ENCODE measurements around the gene TIE1. TPM values are rescaled to one million over a fixed set of nuclear protein-coding genes. Genes with fewer than 3 reads are reported as not detected.

TIE1 gene
- total RNA-seq = under 1 TPM in 1 of 2 experiments, not detected in 1; 0.45 TPM

DNA sequence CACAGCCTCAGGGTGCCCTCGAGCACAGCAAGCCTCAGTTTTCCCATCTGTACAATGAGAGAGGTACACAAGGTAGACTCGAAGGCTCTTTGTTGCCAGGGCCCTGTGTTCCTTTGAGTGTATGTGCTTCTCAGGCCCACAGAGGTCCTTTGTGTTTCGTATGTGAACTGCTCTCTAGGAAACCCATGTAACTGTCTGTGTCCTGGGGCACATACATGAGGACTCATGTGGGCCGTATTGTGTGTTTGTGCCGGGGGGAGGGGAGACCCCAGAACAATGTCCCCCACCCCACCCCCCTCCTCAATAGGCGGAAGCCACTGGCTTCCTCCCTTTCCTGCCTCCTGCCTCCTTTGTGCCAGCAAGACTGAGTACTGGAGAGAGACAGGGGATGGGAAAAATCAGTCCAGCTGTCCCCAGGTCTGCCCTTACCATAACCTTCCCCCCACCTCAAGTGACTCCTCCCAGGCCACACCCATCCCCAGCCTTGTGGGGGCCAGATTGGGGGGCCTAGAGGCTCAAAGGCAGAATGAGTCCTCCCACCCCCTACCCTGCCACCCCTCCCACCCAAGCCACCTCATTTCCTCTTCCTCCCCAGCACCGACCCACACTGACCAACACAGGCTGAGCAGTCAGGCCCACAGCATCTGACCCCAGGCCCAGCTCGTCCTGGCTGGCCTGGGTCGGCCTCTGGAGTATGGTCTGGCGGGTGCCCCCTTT is at the start of gene TIE1:
TSS of gene TIE1 (plus strand) at position 605 of the 717 bp plus-strand sequence. CDS start at position 695, 90 bp downstream.
- no peak for DNase-seq
- Mint-ChIP-seq H3K27ac (no peak within 1 kb of the TSS), H3K9me3 (no peaks in the 10 kb centered on the region), H3K4me1 (peaks cover 10% of the 10 kb centered on the region), H3K36me3 (ENCODE audit: low read depth) (no peaks in the 10 kb centered on the region), H3K27me3 (peaks cover 6% of the 10 kb centered on the region), H3K4me3 (no peak within 1 kb of the TSS)
- ChIA-PET CTCF (no interaction called here), POLR2A (no interaction called here)

GRCh38 chr1:43251024-43251423 is 49.8 kb upstream of the TIE1 start:
- H3K27me3 Mint-ChIP-seq = peaks cover 32% of the 10 kb centered on the region
- peaks cover 5% of the 10 kb centered on the region for H3K36me3 Mint-ChIP-seq (ENCODE audit: low read depth)
- DNase-seq = no peak
- peaks cover 7% of the 10 kb centered on the region for H3K9me3 Mint-ChIP-seq
- H3K4me1 Mint-ChIP-seq = no peaks in the 10 kb centered on the region
- no peak overlapping the region for H3K4me3 Mint-ChIP-seq
- ChIA-PET CTCF (no interaction called here), POLR2A (no interaction called here)
- H3K27ac Mint-ChIP-seq = no peak overlapping the region

GRCh38 chr1:43252225-43252624 is 48.6 kb upstream of the TIE1 start:
- H3K27me3 Mint-ChIP-seq = peaks cover 31% of the 10 kb centered on the region
- no peak overlapping the region for H3K4me3 Mint-ChIP-seq
- H3K4me1 Mint-ChIP-seq = no peaks in the 10 kb centered on the region
- ChIA-PET POLR2A (no interaction called here), CTCF (no interaction called here)
- H3K9me3 Mint-ChIP-seq = peaks cover 3% of the 10 kb centered on the region
- no peak overlapping the region for H3K27ac Mint-ChIP-seq
- no peak for DNase-seq
- peaks cover 1% of the 10 kb centered on the region for H3K36me3 Mint-ChIP-seq (ENCODE audit: low read depth)

GRCh38 chr1:43253173-43253572 is 47.6 kb upstream of the TIE1 start:
- ChIA-PET POLR2A (no interaction called here), CTCF (no interaction called here)
- Mint-ChIP-seq H3K4me3 (no peak overlapping the region), H3K9me3 (no peaks in the 10 kb centered on the region), H3K27ac (no peak overlapping the region), H3K4me1 (no peaks in the 10 kb centered on the region), H3K27me3 (peaks cover 28% of the 10 kb centered on the region), H3K36me3 (ENCODE audit: low read depth) (no peaks in the 10 kb centered on the region)
- no peak for DNase-seq

GRCh38 chr1:43253876-43254275 is 46.9 kb upstream of the TIE1 start:
- no peaks in the 10 kb centered on the region for H3K9me3 Mint-ChIP-seq

GRCh38 chr1:43255438-43256210 is 45.2 kb upstream of the TIE1 start:
- CTCF ChIA-PET = no interaction called here
- Mint-ChIP-seq H3K9me3 (no peaks in the 10 kb centered on the region), H3K4me1 (no peaks in the 10 kb centered on the region), H3K4me3 (no peak overlapping the region), H3K27ac (no peak overlapping the region), H3K36me3 (ENCODE audit: low read depth) (no peaks in the 10 kb centered on the region), H3K27me3 (peaks cover 24% of the 10 kb centered on the region)
- POLR2A ChIA-PET = no interaction called here
- no peak for DNase-seq

More at GRCh38 chr1:43253876-43254275, 46.9 kb upstream of the TIE1 start:
- ChIA-PET CTCF (interaction anchor here (0.7 kb wide), 1 partner anchor 99 kb away, joined by 3 read pairs; no protein-coding TSS in a partner anchor), POLR2A (no interaction called here)
- peaks cover 28% of the 10 kb centered on the region for H3K27me3 Mint-ChIP-seq
- H3K27ac Mint-ChIP-seq = no peak overlapping the region
- no peak for DNase-seq
- H3K36me3 Mint-ChIP-seq (ENCODE audit: low read depth) = no peaks in the 10 kb centered on the region
- no peak overlapping the region for H3K4me3 Mint-ChIP-seq
- H3K4me1 Mint-ChIP-seq = no peaks in the 10 kb centered on the region

DNA sequence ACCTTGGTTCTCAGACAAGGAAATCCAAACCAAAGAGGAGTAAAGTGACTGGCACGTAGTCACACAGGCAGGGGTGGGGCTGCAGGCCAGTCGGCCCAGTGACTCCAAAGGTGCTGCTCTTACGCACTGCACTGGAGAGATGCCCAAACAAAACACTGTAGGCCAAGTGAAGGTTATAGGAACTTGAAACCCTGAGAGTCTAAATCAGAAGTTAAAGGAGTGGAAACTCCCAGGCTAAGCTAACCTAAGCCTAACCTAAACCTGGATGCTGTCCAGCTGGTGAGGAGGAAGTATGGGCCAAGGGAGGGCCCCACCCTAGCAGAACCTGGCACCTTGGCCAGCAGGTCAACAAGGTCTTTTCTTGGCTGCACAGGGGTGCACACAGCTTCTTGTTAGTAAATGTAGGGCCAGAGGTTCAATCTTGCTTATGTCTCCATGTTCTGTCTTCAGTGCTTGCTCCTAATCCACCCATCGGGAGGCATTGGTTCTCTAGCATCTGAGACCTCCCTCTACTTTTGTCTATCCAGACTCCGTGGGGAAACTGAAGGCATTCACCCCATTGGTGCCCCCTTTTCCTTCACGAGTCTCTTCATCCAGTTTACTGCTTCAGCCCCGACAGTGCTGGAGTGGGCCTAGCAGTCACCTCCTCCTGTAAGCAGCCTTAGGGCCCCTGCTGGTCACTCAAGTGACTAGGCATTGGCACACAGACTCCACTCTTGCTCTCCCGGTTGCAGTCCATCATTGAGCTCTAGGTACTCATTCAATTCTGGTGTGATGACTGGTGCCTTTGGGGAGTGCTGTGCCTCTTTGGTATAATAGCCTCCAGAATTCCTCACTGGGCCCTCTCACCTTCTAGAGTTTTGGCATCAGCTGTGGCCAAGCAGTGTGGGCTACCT is 43.9 kb upstream of the TIE1 start:
- no peaks in the 10 kb centered on the region for H3K4me1 Mint-ChIP-seq
- H3K4me3 Mint-ChIP-seq = no peak overlapping the region
- peaks cover 16% of the 10 kb centered on the region for H3K27me3 Mint-ChIP-seq
- ChIA-PET POLR2A (no interaction called here), CTCF (no interaction called here)
- no peak overlapping the region for H3K27ac Mint-ChIP-seq
- no peak for DNase-seq
- H3K36me3 Mint-ChIP-seq (ENCODE audit: low read depth) = no peaks in the 10 kb centered on the region
- peaks cover 5% of the 10 kb centered on the region for H3K9me3 Mint-ChIP-seq

DNA sequence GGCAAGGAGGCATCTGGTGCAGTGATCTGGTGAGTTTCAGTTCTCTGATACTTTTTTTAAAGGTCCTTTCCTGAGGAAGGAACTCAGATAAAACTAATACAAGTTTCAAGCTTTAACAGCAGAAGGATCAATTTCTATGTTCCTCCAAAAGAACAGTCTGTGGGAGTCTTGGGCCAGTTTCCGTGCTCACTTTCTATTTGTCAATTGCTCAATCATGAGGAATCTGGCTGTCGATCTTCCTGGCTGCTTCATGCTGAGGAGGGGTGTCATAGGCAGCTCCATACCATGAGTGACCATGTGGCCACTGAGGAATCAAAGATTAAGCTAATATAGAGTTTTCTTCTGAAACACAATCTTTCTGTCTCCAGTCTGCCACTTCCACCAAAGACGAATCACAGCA is 42.4 kb upstream of the TIE1 start:
- POLR2A ChIA-PET = no interaction called here
- H3K36me3 Mint-ChIP-seq (ENCODE audit: low read depth) = no peaks in the 10 kb centered on the region
- H3K27ac Mint-ChIP-seq = no peak overlapping the region
- H3K4me1 Mint-ChIP-seq = no peaks in the 10 kb centered on the region
- peaks cover 8% of the 10 kb centered on the region for H3K9me3 Mint-ChIP-seq
- CTCF ChIA-PET = interaction anchor here (1.1 kb wide), 1 partner anchor 22 kb away, joined by 3 read pairs; no protein-coding TSS in a partner anchor
- DNase-seq = no peak
- no peak overlapping the region for H3K4me3 Mint-ChIP-seq
- H3K27me3 Mint-ChIP-seq = peaks cover 11% of the 10 kb centered on the region

GRCh38 chr1:43265431-43265830 is 35.4 kb upstream of the TIE1 start:
- no peaks in the 10 kb centered on the region for H3K36me3 Mint-ChIP-seq (ENCODE audit: low read depth)
- no peaks in the 10 kb centered on the region for H3K4me1 Mint-ChIP-seq
- CTCF ChIA-PET = no interaction called here
- peaks cover 14% of the 10 kb centered on the region for H3K27me3 Mint-ChIP-seq
- no peak overlapping the region for H3K4me3 Mint-ChIP-seq
- no peak for DNase-seq
- no peak overlapping the region for H3K27ac Mint-ChIP-seq
- H3K9me3 Mint-ChIP-seq = peaks cover 13% of the 10 kb centered on the region
- POLR2A ChIA-PET = no interaction called here

DNA sequence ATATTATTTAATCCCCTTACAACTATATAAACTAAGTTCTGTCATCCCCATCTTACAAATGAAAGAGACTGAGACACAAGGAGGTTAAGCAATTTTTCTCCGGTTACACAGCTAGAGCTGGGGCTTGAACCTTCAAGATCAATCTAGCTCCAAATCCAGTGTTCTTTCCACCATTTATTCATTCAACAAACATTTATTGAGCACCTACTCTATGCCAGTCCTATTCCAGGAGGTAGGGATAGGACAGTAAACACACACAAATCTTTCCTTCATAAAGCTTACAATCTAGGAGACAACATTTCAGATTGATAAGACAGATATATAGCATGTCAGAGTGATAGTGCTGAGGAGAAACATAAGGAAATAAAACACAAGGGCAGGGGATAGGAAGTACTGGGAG is 33.9 kb upstream of the TIE1 start:
- Mint-ChIP-seq H3K4me3 (no peak overlapping the region), H3K27ac (no peak overlapping the region), H3K4me1 (peaks cover 3% of the 10 kb centered on the region), H3K9me3 (peaks cover 8% of the 10 kb centered on the region), H3K36me3 (ENCODE audit: low read depth) (no peaks in the 10 kb centered on the region), H3K27me3 (peaks cover 11% of the 10 kb centered on the region)
- ChIA-PET POLR2A (no interaction called here), CTCF (no interaction called here)
- no peak for DNase-seq

- Mint-ChIP-seq H3K4me3 (no peak overlapping the region), H3K4me1 (peaks cover 3% of the 10 kb centered on the region), H3K27me3 (peaks cover 9% of the 10 kb centered on the region), H3K36me3 (ENCODE audit: low read depth) (no peaks in the 10 kb centered on the region), H3K9me3 (peaks cover 8% of the 10 kb centered on the region), H3K27ac (no peak overlapping the region)
- CTCF ChIA-PET = no interaction called here
- DNase-seq = no peak
- POLR2A ChIA-PET = no interaction called here
Measured at GRCh38 chr1:43267291-43267805, 33.4 kb upstream of the TIE1 start.

- ChIA-PET POLR2A (no interaction called here), CTCF (no interaction called here)
- Mint-ChIP-seq H3K4me3 (no peak overlapping the region), H3K36me3 (ENCODE audit: low read depth) (no peaks in the 10 kb centered on the region), H3K27ac (no peak overlapping the region), H3K27me3 (peaks cover 9% of the 10 kb centered on the region), H3K9me3 (peaks cover 6% of the 10 kb centered on the region), H3K4me1 (peaks cover 3% of the 10 kb centered on the region)
- no peak for DNase-seq
Measured at GRCh38 chr1:43267818-43268425, 32.9 kb upstream of the TIE1 start.

All from activated CD4-positive, alpha-beta memory T cell treated with anti-CD3 and anti-CD28 coated beads, Interleukin-2, amount 10 ng/mL, durations not matched to agents 7 days and 5 days (primary cell).